Keratinocyte (primary cell): ENCODE data around the gene TAF1C. TPM values are rescaled to one million over a fixed set of nuclear protein-coding genes. Genes with fewer than 3 reads are reported as not detected.

Experiments
- DNase-seq: peaks from one replicate; pipeline ENCODE4 v3.0.0-alpha.2; 2011; ENCODE audit warnings: low read depth, missing footprints, low spot score
- FAIRE-seq: peaks from 2 replicates; lab custom pipeline; 2011; peaks lifted over from hg19 to GRCh38; lab: Jason Lieb, UNC
- H2AFZ ChIP-seq: 2 replicates; pipeline ENCODE4 v1.6.0; 2012; ENCODE audit warnings: low read length, control low read depth, inconsistent platforms; ENCODE audit not compliant: control insufficient read depth
- H3K27ac ChIP-seq: 2 replicates; pipeline ENCODE4 v1.5.1; 2011; ENCODE audit warnings: low read length; ENCODE audit not compliant: control insufficient read depth, insufficient read depth
- H3K27me3 ChIP-seq: 3 replicates; pipeline ENCODE4 v1.6.0; 2011; ENCODE audit warnings: low read length; ENCODE audit not compliant: control insufficient read depth, insufficient read depth; ENCODE audit errors: extremely low read depth
- H3K36me3 ChIP-seq, 2 experiments: 2 replicates in 1 of 2; 3 replicates in 1 of 2; pipeline ENCODE4 v1.5.1; 2011; ENCODE audit warnings: low read length in 2 of 2, mild to moderate bottlenecking in 1 of 2; ENCODE audit not compliant: control insufficient read depth in 2 of 2, insufficient read depth in 2 of 2; ENCODE audit errors: extremely low read depth in 1 of 2
- H3K4me1 ChIP-seq: 3 replicates; pipeline ENCODE4 v1.5.1; 2011; ENCODE audit warnings: low read length; ENCODE audit not compliant: control insufficient read depth, insufficient read depth; ENCODE audit errors: extremely low read depth
- H3K4me2 ChIP-seq: 3 replicates; pipeline ENCODE4 v1.6.0; 2011; ENCODE audit warnings: low read depth, low read length; ENCODE audit not compliant: control insufficient read depth, insufficient read depth; ENCODE audit errors: extremely low read depth
- H3K4me3 ChIP-seq, 3 experiments: fragments of 200-600 bp in 1 of 3; sonication (generic) in 1 of 3; 2 replicates in 2 of 3; 3 replicates in 1 of 3; pipeline ENCODE4 v1.5.1; 2011 to 2016; ENCODE audit warnings: low read length in 3 of 3, mild to moderate bottlenecking in 3 of 3, control low read depth in 2 of 3, inconsistent platforms in 1 of 3, low read depth in 1 of 3, mixed read lengths in 1 of 3, mixed run types in 1 of 3, moderate library complexity in 1 of 3; ENCODE audit not compliant: control insufficient read depth in 2 of 3, insufficient read depth in 2 of 3; ENCODE audit errors: extremely low read depth in 1 of 3
- H3K79me2 ChIP-seq: 2 replicates; pipeline ENCODE4 v1.6.0; 2012; ENCODE audit warnings: low read length; ENCODE audit not compliant: control insufficient read depth, insufficient read depth
- H3K9ac ChIP-seq: 3 replicates; pipeline ENCODE4 v1.6.0; 2011; ENCODE audit warnings: low read length; ENCODE audit not compliant: control insufficient read depth, insufficient read depth; ENCODE audit errors: extremely low read depth
- H3K9me1 ChIP-seq: 3 replicates; pipeline ENCODE4 v1.6.0; 2011; ENCODE audit warnings: low read length; ENCODE audit not compliant: control insufficient read depth, insufficient read depth; ENCODE audit errors: extremely low read depth
- H3K9me3 ChIP-seq: 2 replicates; pipeline ENCODE4 v1.5.1; 2012; ENCODE audit warnings: low read depth, low read length; ENCODE audit not compliant: control insufficient read depth
- H4K20me1 ChIP-seq: 3 replicates; pipeline ENCODE4 v1.6.0; 2011; ENCODE audit warnings: low read length; ENCODE audit not compliant: control insufficient read depth, insufficient read depth; ENCODE audit errors: extremely low read depth
- EZH2 ChIP-seq: IDR thresholded peaks from one replicate; pipeline ENCODE4 v1.6.1; 2012; ENCODE audit warnings: inconsistent platforms, mild to moderate bottlenecking, low read length, moderate library complexity
- dilution Hi-C: fragments of 300-500 bp; cut with MboI; formaldehyde crosslinking; loops from one replicate; pipeline ENCODE4 v1.7.0; 2020; ENCODE audit warnings: low sequenced_read_pairs; ENCODE audit not compliant: extremely low pct_ligation_motif_present
- polyA plus RNA-seq, 5 experiments: library from polyadenylated mRNA; depleted of rRNA in 3 of 5; stranded (reverse) in 3 of 5; stranded (forward) in 1 of 5; unstranded in 1 of 5; fragments of >200 nt; gene quantifications; 1 replicate in 1 of 5; 2 replicates in 3 of 5; 3 replicates in 1 of 5; pipeline versions ENCODE4 v1.2.1 to v1.2.3, GENCODE V29; 2011 to 2012; ENCODE audit warnings: missing spikeins in 2 of 5, low read depth in 1 of 5, low replicate concordance in 1 of 5
- TF ChIP-seq, protein P1 (sequence below), 3 experiments: IDR thresholded peaks in 1 of 3; conservative IDR thresholded peaks in 1 of 3; optimal IDR thresholded peaks in 1 of 3; 2 replicates in 2 of 3; 3 replicates in 1 of 3; pipeline versions ENCODE3 to v1.5.1; 2011; ENCODE audit warnings: low read length in 3 of 3, mild to moderate bottlenecking in 3 of 3, moderate library complexity in 2 of 3, control low read depth in 1 of 3, inconsistent platforms in 1 of 3; ENCODE audit not compliant: insufficient read depth in 2 of 3; ENCODE audit errors: extremely low read depth in 1 of 3

The TAF1C gene
- polyA plus RNA-seq, 1 donor (not counting 4 experiments of a cell fraction or from before 2014, with no cell fraction given), result 6.5 TPM

DNA sequence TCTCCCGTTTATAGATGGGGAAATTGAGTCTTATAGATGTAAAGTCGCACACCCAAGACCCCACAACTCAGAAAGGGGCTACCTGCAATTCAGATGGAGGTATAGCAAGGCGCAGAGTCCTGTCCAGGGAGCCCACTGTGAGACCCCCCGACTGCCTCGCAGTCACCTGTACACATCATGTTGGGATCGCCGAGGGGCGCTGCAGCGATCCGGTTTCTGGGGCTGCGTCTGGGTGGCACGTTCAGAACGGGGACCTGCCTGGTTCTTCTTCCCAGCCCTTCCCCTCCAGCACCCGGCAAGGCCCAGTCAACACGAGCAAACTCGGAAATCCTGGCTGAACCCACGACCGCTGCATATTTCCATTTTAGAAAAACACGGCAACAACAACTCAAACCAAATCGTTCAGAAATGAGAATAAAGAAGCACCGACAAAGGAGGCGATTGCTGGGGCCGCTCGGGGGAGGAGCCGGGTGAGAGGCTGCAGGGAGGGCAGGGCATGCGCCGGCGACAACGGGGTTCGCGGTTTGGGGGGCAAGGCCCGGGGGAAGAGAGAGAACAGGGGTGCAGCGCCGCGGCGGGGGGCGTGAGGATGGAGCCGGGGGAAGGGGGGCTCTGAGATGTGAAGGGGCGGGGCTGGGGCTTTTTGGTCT, 42.5 kb downstream of the TAF1C start:
- TF ChIP-seq EZH2, result no peak
- TF ChIP-seq, protein P1, sequence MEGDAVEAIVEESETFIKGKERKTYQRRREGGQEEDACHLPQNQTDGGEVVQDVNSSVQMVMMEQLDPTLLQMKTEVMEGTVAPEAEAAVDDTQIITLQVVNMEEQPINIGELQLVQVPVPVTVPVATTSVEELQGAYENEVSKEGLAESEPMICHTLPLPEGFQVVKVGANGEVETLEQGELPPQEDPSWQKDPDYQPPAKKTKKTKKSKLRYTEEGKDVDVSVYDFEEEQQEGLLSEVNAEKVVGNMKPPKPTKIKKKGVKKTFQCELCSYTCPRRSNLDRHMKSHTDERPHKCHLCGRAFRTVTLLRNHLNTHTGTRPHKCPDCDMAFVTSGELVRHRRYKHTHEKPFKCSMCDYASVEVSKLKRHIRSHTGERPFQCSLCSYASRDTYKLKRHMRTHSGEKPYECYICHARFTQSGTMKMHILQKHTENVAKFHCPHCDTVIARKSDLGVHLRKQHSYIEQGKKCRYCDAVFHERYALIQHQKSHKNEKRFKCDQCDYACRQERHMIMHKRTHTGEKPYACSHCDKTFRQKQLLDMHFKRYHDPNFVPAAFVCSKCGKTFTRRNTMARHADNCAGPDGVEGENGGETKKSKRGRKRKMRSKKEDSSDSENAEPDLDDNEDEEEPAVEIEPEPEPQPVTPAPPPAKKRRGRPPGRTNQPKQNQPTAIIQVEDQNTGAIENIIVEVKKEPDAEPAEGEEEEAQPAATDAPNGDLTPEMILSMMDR (optimal IDR thresholded peaks at IDR 0.05 in 1 of 3, IDR thresholded peaks at IDR 0.05 in 1 of 3, conservative IDR thresholded peaks at IDR 0.05 in 1 of 3; ENCODE audit: extremely low read depth in 1 of 3, insufficient read depth in 2 of 3, low read length in 3 of 3), result peak; percentile 5 to 44 (median 20)
- H3K4me2 ChIP-seq, result peak overlapping the region; percentile 98
- no peaks in the 10 kb centered on the region for H3K9me1 ChIP-seq
- no peaks in the 10 kb centered on the region for H4K20me1 ChIP-seq
- no peak for FAIRE-seq
- H3K27ac ChIP-seq, result no peak overlapping the region
- dilution Hi-C loops, result no loop called here
- peak overlapping the region; percentile 84 for H2AFZ ChIP-seq
- no peaks in the 10 kb centered on the region for H3K36me3 ChIP-seq
- peak overlapping the region; percentile 75 to 95 (median 90) for H3K4me3 ChIP-seq
- H3K4me1 ChIP-seq, result peaks cover 2% of the 10 kb centered on the region
- DNase-seq, result no peak
- no peaks in the 10 kb centered on the region for H3K79me2 ChIP-seq
- no peaks in the 10 kb centered on the region for H3K27me3 ChIP-seq
- peak overlapping the region; percentile 79 for H3K9ac ChIP-seq
- H3K9me3 ChIP-seq, result no peaks in the 10 kb centered on the region

DNA sequence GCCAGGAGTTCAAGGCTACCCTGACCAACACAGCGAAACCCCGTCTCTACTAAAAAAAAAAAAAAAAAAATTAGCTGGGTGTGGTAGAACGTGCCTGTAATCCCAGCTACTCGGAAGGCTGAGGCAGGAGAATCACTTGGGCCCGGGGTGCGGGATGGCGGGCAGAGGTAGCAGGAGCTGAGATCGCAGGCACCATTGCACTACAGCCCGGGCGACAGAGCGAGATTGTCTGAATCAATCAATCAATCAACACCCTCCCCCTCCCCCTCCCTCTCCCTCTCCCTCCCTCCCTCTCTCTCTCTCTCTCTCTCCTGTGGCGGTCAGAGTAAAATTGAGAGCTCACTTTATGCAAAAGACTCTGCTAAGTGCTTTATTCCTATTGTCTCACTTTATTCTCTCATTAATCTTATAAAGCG, 43.1 kb downstream of the TAF1C start:
- Histone ChIP-seq H3K36me3 (no peaks in the 10 kb centered on the region), H3K27me3 (no peaks in the 10 kb centered on the region), H4K20me1 (no peaks in the 10 kb centered on the region), H3K9ac (peak overlapping the region; percentile 79), H3K79me2 (no peaks in the 10 kb centered on the region), H2AFZ (no peak overlapping the region), H3K4me2 (peak overlapping the region; percentile 98), H3K9me1 (no peaks in the 10 kb centered on the region), H3K4me1 (peaks cover 2% of the 10 kb centered on the region), H3K27ac (no peak overlapping the region), H3K4me3 (peak overlapping the region; percentile 75 to 95 (median 90)), H3K9me3 (no peaks in the 10 kb centered on the region)
- dilution Hi-C loops, result no loop called here
- TF ChIP-seq, protein P1 (optimal IDR thresholded peaks at IDR 0.05 in 1 of 3, IDR thresholded peaks at IDR 0.05 in 1 of 3, conservative IDR thresholded peaks at IDR 0.05 in 1 of 3; ENCODE audit: extremely low read depth in 1 of 3, insufficient read depth in 2 of 3, low read length in 3 of 3), result no peak
- no peak for TF ChIP-seq EZH2
- no peak for FAIRE-seq
- DNase-seq, result no peak
